ENCODE results near the gene DNER. TPM values are rescaled to one million over a fixed set of nuclear protein-coding genes. Genes with fewer than 3 reads are reported as not detected.
"Not testable (repeated sequence)": the region's sequence is repeated elsewhere in the genome, so short reads cannot be mapped to it uniquely, and the experiment has no call there.

DNER gene
- total RNA-seq, 1 experiment from 2014 or later, result not detected

- DNase-seq (ENCODE audit: low spot score), result peak; percentile 42
Observed at GRCh38 chr2:229407170-229407569, 307.2 kb downstream of the DNER start.

DNA sequence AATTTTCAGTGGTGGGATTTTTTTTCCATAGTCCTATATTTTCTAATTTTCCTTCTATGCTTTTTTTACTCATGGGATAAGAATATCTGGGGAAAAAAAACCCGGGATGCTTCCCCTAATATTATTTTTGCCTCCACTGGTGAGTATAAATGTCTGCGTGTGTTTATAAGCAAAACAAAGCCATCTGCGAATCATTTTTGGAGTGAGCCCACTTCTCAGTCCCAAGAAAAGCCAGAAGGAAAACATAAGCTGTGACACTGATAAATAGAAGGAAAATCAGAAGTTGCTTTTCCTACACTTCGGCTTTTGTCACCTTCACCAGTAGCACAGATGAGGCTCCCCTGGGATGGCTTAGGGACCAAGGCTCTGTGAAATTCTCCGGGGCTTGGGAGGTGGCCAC lies 308.6 kb downstream of the DNER start:
- no peak for DNase-seq (ENCODE audit: low spot score)

DNA sequence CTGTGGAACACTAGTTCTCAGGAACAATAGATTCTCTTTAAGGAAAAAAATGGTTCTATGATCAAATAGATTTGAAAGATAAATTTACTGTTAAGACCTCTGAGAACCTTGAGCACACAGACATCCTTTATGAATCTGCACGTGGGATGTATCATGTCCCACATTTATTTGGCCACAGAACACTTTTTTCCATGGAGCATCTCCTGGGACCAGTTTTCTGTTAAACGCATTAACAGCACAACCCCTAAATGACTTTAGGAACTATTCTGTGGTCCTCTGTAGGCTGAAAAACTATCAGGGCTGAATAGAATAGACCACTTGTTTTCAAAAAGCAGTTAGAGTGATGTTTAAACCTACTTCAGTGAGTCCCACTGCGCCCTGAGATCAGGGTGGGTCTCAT lies 311.1 kb downstream of the DNER start:
- no peak for DNase-seq (ENCODE audit: low spot score)

DNA sequence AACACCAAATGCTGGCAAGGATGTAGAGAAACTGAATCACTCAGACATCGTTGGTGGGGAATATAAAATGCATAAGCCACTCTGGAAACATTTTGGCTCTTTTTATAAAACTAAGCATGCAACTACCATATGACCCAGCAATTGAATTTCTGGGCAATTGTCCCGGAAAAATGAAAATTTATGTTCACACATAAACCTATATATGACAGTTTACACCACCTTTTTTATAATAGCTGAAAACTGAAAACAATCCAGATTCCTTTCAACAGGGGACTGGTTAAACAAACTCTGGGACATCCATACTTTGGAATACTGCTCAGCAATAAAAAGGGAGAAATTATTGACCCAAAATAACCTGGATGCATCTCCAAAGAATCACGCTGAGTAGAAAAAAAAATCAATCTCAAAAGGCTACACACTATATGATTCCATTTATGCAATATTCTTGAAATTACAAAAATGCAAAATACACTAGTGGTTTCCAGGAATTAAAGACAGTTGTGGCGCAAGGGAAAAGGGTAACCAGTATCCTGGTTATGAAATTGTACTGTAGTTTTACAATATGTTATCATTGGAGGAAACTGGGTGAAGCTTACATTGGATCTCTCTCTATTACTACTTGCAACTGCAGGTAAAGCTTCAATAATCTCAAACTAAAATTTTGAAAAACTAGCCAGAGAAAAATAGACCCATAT lies 313.0 kb downstream of the DNER start:
- DNase-seq (ENCODE audit: low spot score), result no peak

DNA sequence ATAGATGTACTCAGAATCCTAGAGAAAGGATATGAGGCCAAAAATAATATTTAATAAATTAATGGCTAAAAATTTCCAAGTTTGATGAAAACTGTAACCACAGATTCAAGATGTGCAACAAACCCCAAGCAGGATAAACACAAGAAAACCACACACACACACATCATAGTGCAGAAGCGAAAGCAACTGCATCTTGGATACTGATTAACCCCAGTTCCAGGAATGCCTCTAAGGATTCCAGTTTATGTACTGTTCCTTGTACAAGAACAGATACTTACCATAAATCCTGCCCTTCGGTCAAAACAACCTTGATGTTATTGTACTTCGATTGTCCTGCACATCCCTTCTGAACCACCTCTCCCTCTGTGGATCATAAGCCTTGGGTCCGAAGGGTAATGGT lies 320.4 kb downstream of the DNER start:
- no peak for DNase-seq (ENCODE audit: low spot score)

DNA sequence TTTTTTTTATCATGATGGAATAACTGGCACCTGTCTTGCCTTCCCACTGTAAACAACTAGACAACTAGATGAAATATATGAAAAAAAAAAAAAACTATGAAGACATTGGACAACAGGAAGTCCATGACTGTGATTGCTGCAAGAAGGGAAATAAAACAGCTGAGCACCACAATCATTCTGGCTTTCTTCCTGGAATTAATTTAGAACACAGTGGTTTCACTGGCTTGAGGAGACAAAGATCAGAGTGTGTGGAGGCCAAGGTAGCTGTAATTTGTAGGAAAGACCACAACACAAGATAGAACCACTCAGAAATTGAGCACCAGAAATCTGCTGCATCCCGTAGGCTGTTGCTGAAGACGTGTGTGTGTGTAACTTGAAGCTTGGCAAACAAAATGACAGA lies 322.2 kb downstream of the DNER start:
- DNase-seq (ENCODE audit: low spot score), result no peak

- no peak for DNase-seq (ENCODE audit: low spot score)
Observed at GRCh38 chr2:229388731-229389130, 325.6 kb downstream of the DNER start.

- no peak for DNase-seq (ENCODE audit: low spot score)
Observed at GRCh38 chr2:229387866-229388265, 326.5 kb downstream of the DNER start.

DNA sequence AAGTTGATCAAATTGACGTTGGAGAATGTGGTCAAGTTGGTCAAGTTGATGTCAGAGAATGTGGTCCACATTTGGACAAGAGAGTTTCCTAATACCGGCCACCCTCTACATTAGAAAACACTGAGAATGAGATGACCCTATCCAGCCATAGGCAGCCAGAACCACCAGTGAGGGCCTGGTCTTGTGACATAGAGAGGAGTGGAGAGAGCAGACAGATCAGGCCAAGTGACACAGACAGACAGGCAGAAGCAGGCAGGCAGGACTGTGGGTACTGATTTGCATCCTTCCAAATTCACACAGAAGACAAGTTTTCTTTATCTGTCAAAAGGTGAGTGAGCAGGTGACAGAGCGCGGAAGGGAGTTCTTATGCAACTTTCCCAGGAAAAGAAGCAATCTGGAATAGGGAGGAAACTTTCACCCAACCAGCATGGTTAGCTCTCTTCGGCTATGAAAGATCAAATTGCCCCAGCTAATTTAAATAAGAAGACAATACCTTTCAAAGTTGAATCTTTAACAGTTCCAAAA lies 334.2 kb downstream of the DNER start:
- no peak for DNase-seq (ENCODE audit: low spot score)

- no peak for DNase-seq (ENCODE audit: low spot score)
Observed at GRCh38 chr2:229378386-229378785, 336.0 kb downstream of the DNER start.

GRCh38 chr2:229376866-229377265 lies 337.5 kb downstream of the DNER start:
- DNase-seq (ENCODE audit: low spot score), result no peak

- DNase-seq (ENCODE audit: low spot score), result no peak
Observed at GRCh38 chr2:229375251-229375650, 339.1 kb downstream of the DNER start.

- not testable (repeated sequence) for DNase-seq (ENCODE audit: low spot score)
Observed at GRCh38 chr2:229373311-229373710, 341.0 kb downstream of the DNER start.

- no peak for DNase-seq (ENCODE audit: low spot score)
Observed at GRCh38 chr2:229372207-229372606, 342.1 kb downstream of the DNER start.

- DNase-seq (ENCODE audit: low spot score), result no peak
Observed at GRCh38 chr2:229371086-229371485, 343.3 kb downstream of the DNER start.

DNA sequence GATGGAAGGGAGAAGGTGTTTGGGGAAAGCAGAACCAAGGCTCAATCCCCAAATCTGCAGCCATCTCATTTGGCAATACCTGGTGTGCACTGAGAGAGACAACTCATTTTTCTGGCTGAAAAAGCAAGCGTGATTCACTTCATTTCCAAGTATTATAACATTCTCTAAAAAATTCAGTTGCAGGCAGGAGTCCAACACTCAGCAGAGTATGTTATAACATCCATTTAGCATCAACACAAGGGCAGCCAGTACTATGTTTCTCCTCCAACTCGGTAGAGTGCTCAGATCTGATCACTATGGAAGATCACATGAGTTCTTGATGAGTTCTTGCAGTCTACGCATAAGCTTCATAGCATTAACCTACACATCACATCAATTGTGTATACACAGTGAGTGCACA lies 343.8 kb downstream of the DNER start:
- no peak for DNase-seq (ENCODE audit: low spot score)

DNA sequence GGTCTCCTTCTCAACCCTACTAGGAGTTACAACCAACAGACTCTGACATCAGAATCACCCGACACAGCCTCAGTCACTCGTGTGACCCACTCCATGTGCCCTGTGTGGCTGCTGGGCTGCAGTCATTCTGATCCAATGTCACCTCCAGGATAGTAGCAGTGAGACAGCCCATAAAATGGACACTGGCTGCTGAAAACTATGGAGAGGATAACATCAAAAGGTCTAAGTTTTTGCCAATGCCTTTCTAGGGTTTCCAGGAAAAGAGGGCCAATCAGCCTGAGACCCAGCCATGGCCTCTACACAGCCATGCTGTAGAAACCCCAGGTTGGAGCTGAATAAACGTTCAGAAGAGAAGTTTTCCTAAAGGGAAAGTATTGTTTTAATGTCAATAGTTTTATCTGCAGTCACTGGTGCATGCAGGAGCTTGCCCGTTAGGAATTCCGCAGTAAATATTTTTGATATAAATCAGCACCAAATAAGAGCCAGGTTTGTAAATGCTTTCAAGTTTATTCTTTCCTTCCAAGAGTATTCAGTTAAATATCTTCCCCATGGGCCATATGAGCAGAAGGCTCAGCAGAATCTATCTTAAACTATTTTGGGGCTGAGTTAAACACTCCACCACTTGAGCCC lies 351.1 kb downstream of the DNER start:
- no peak for DNase-seq (ENCODE audit: low spot score)

DNA sequence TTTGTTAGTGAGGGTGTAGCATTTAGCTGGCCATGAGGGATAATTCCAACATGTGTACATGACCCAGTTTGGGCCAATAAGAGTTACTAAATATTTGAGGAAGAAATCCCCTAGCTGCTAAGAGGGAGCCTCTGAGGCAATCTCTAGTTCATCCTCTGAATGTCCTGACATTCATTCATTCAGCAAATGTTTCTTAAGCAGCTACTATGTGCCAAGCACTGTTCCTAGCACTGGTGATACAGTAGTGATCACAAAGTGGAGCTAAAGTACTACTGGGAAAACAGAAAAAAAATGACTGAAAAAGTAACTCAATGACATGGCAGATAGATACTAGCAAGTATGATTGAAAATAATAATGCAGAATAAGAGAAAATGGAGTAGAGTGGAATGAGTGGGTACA lies 363.5 kb downstream of the DNER start:
- no peak for DNase-seq (ENCODE audit: low spot score)

- no peak for DNase-seq (ENCODE audit: low spot score)
Observed at GRCh38 chr2:229350117-229350805, 364.1 kb downstream of the DNER start.

DNA sequence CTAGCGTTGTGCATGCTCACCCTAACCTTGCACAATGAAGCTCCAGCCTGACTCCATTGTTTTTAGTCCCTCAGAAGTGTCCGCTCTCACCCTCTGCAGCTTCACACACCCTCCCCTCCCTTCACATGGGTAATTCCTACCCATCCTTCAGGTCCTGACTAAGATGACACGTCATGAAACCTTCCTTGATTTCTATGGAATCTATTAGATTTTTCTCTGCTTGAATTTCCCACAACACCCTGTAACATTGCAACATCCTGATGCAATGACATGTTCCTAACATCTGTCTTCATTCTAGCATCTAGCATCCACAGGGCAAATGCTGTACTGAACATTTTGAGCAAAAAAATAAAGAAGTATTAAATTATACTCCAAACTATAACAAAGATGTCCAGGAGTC lies 366.2 kb downstream of the DNER start:
- no peak for DNase-seq (ENCODE audit: low spot score)

DNA sequence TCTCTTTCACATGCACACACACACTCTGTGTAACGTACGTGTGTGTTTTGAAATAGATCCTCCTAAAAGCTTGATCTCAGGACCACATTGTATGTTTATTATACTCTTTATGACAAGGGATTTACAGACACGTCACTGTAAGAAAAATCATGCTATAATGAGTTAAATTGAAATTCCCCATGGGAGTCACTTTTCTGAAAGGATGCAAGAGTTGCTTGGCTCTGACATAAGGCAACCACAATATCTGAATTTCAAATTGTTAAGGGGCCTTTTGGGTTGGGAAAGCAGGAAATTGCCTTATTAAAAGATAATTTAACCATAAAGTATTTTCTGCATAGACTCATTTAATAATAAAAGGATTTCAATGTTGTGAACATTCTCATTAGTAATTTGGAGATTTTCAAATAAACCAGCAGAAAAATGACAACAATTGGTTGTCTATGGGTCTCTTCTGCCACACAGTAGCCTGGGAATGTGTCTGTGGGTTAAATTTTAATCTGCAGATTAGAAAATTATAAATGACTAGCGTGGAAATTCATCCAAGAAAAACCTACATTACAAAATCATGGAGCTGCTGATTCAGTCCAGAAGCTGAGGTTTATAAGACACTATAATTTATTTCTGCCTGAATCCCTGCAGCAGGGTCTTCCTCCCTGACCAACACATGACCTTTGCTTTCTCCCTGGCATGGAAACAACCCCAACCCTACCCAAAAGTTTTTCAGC lies 367.4 kb downstream of the DNER start:
- no peak for DNase-seq (ENCODE audit: low spot score)

DNA sequence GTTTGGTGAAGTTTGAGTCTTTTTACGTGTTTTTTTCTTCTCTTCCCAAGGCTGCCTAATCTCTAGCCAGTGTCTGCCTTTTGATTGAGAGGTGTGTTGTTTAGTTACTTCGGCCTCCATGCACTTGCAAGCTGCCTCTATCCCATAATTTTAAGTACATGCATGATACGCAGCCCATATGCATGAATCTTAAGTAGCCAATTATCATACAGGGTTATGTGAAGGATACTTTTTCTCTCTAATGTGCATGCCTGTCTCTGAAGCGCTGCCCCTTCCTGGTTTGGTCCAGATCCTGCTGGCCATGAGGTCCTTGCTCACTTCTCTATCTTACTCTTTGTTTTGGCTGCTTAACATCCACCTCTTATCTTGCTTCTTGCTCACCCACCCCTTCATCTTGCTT lies 369.4 kb downstream of the DNER start:
- DNase-seq (ENCODE audit: low spot score), result no peak
